SK-N-SH (cell line): ENCODE results near the gene RFTN1. TPM values are rescaled to one million over a fixed set of nuclear protein-coding genes. Genes with fewer than 3 reads are reported as not detected.

Experiments used
- CTCF ChIA-PET: fragments of 300-600, 350-600 bp; formaldehyde crosslinking; extraction: SDS; loops from one replicate; lab custom pipeline; 2021; lab: Yijun Ruan, JAX
- POLR2A ChIA-PET: fragments of 350-600 bp; sonication (Branson Sonifier 250); formaldehyde crosslinking; extraction: SDS; loops from one replicate; lab custom pipeline; 2020; ENCODE audit warnings: antibody characterized with exemption, inconsistent platforms; lab: Yijun Ruan, JAX
- DNase-seq: peaks from one replicate; pipeline ENCODE4 v3.0.0; 2012
- H2AFZ ChIP-seq: fragments of 200-600 bp; sonication (generic); 2 replicates; pipeline ENCODE4 v1.8.1; 2016; ENCODE audit warnings: antibody characterized with exemption, mild to moderate bottlenecking, low read depth
- H3F3A ChIP-seq: fragments of 200-600 bp; sonication (generic); replicated peaks from 2 replicates; pipeline ENCODE3; 2016; ENCODE audit warnings: antibody characterized with exemption, mild to moderate bottlenecking; ENCODE audit not compliant: insufficient read depth
- H3K27ac ChIP-seq, 2 experiments: fragments of 200-500 bp in 1 of 2; fragments of 200-600 bp in 1 of 2; sonication (Bioruptor generic) in 1 of 2; sonication (generic), shearing (Covaris generic) in 1 of 2; 2 replicates each; pipeline versions ENCODE4 v1.5.1 to v1.6.1; 2014 to 2016; ENCODE audit warnings: low read depth in 2 of 2, inconsistent platforms in 1 of 2, low read length in 1 of 2, mild to moderate bottlenecking in 1 of 2, mixed read lengths in 1 of 2
- H3K27me3 ChIP-seq: fragments of 200-600 bp; sonication (generic), shearing (Covaris generic); 2 replicates; pipeline ENCODE4 v1.6.1; 2016; ENCODE audit warnings: mixed run types; ENCODE audit not compliant: insufficient read depth
- H3K36me3 ChIP-seq, 2 experiments: fragments of 200-500 bp in 1 of 2; fragments of 200-600 bp in 1 of 2; sonication (Bioruptor generic) in 1 of 2; sonication (generic) in 1 of 2; replicated peaks in 1 of 2; 2 replicates each; pipeline versions ENCODE3 to v1.5.1; 2014 to 2016; ENCODE audit warnings: low read length in 1 of 2, mild to moderate bottlenecking in 1 of 2; ENCODE audit not compliant: insufficient read depth in 2 of 2, control insufficient read depth in 1 of 2
- H3K4me1 ChIP-seq, 2 experiments: fragments of 200-500 bp in 1 of 2; fragments of 200-600 bp in 1 of 2; sonication (Bioruptor generic) in 1 of 2; sonication (generic), shearing (Covaris generic) in 1 of 2; 2 replicates each; pipeline versions ENCODE4 v1.5.1 to v1.6.1; 2014 to 2016; ENCODE audit warnings: low read depth in 1 of 2, low read length in 1 of 2, mixed run types in 1 of 2; ENCODE audit not compliant: insufficient read depth in 2 of 2, control insufficient read depth in 1 of 2
- H3K4me2 ChIP-seq: fragments of 200-600 bp; sonication (generic), shearing (Covaris generic); 2 replicates; pipeline ENCODE4 v1.6.1; 2017; ENCODE audit warnings: mixed run types
- H3K4me3 ChIP-seq, 2 experiments: fragments of 200-500 bp in 1 of 2; fragments of 200-600 bp in 1 of 2; sonication (Bioruptor generic) in 1 of 2; sonication (generic), shearing (Covaris generic) in 1 of 2; 2 replicates each; pipeline versions ENCODE4 v1.5.1 to v1.8.1; 2014 to 2016; ENCODE audit warnings: low read depth in 2 of 2, inconsistent platforms in 1 of 2, low read length in 1 of 2, mild to moderate bottlenecking in 1 of 2, mixed read lengths in 1 of 2, moderate library complexity in 1 of 2
- H3K79me2 ChIP-seq: fragments of 200-600 bp; sonication (generic); 2 replicates; pipeline ENCODE4 v1.8.1; 2017; ENCODE audit warnings: mild to moderate bottlenecking; ENCODE audit not compliant: insufficient read depth
- H3K9ac ChIP-seq: fragments of 200-600 bp; sonication (generic); 2 replicates; pipeline ENCODE4 v1.6.1; 2017; ENCODE audit warnings: mixed run types
- H3K9me2 ChIP-seq: fragments of 200-600 bp; sonication (generic); 2 replicates; pipeline ENCODE4 v1.6.1; 2017; ENCODE audit warnings: mixed run types
- H3K9me3 ChIP-seq: fragments of 200-600 bp; sonication (generic); 2 replicates; pipeline ENCODE4 v1.6.1; 2017; ENCODE audit warnings: mixed run types, mild to moderate bottlenecking, moderate library complexity
- H4K20me1 ChIP-seq: fragments of 200-600 bp; sonication (generic); 2 replicates; pipeline ENCODE4 v1.6.1; 2017; ENCODE audit warnings: mild to moderate bottlenecking, mixed run types; ENCODE audit not compliant: insufficient read depth
- CHD2 ChIP-seq: fragments of 150-350 bp; IDR thresholded peaks from 2 replicates; pipeline ENCODE4 v1.6.1; 2018; ENCODE audit warnings: low read length; ENCODE audit not compliant: partially characterized antibody
- ELF1 ChIP-seq: IDR thresholded peaks from 2 replicates; pipeline ENCODE4 v1.4.0; 2012
- EZH2phosphoT487 ChIP-seq: fragments of 200-600 bp; sonication (generic); IDR thresholded peaks from 2 replicates; pipeline ENCODE4 v1.6.1; 2017; ENCODE audit warnings: low read depth, mixed run types, mild to moderate bottlenecking, antibody characterized with exemption, moderate library complexity, borderline replicate concordance
- FOXJ3 ChIP-seq: sonication (generic); formaldehyde crosslinking; IDR thresholded peaks from 2 replicates; pipeline ENCODE4 v1.5.1; 2020; ENCODE audit warnings: mild to moderate bottlenecking, missing genetic modification reagents
- MAX ChIP-seq: IDR thresholded peaks from 2 replicates; pipeline ENCODE4 v1.4.0; 2012; ENCODE audit warnings: low read depth
- MXI1 ChIP-seq: IDR thresholded peaks from 2 replicates; pipeline ENCODE4 v1.6.1; 2012; ENCODE audit warnings: mild to moderate bottlenecking, low read depth, low read length, improper control_type of control experiment
- NFIC ChIP-seq: IDR thresholded peaks from 2 replicates; pipeline ENCODE4 v1.4.0; 2012; ENCODE audit warnings: borderline replicate concordance
- NRF1 ChIP-seq: IDR thresholded peaks from 2 replicates; pipeline ENCODE4 v1.6.1; 2012; ENCODE audit warnings: low read depth, mild to moderate bottlenecking, low read length
- RAD21 ChIP-seq: IDR thresholded peaks from 2 replicates; pipeline ENCODE4 v1.6.1; 2012; ENCODE audit warnings: mild to moderate bottlenecking, low read length
- RCOR1 ChIP-seq: fragments of 150-350 bp; IDR thresholded peaks from 2 replicates; pipeline ENCODE4 v1.6.1; 2017; ENCODE audit warnings: antibody characterized with exemption, low read length
- REST ChIP-seq: IDR thresholded peaks from 2 replicates; pipeline ENCODE4 v1.6.1; 2012; ENCODE audit warnings: mild to moderate bottlenecking, low read depth, low read length, moderate library complexity
- RFX5 ChIP-seq: IDR thresholded peaks from 2 replicates; pipeline ENCODE4 v1.6.1; 2012; ENCODE audit warnings: mild to moderate bottlenecking, improper control_type of control experiment, low read length
- TAF1 ChIP-seq: IDR thresholded peaks from 2 replicates; pipeline ENCODE4 v1.6.1; 2012; ENCODE audit warnings: low read depth, mild to moderate bottlenecking, low read length, moderate library complexity, borderline replicate concordance
- ZBTB33 ChIP-seq: IDR thresholded peaks from 2 replicates; pipeline ENCODE4 v1.4.0; 2012; ENCODE audit warnings: low read depth, borderline replicate concordance
- WGBS: methylation state at CpG from one replicate; pipeline ENCODE4 v1.1.6; 2017; ENCODE audit warnings: low lambda C conversion rate; 5-methylcytosine and 5-hydroxymethylcytosine counted together
- polyA plus RNA-seq, 3 experiments: library from polyadenylated mRNA; depleted of rRNA; stranded (reverse); fragments of >200 nt; gene quantifications; 2 replicates each; pipeline ENCODE4 v1.2.3, GENCODE V29; 2012

RFTN1 gene
- polyA plus RNA-seq, 1 of the 3 experiments (the other 2 are of a cell fraction), result 21.2 TPM

DNA sequence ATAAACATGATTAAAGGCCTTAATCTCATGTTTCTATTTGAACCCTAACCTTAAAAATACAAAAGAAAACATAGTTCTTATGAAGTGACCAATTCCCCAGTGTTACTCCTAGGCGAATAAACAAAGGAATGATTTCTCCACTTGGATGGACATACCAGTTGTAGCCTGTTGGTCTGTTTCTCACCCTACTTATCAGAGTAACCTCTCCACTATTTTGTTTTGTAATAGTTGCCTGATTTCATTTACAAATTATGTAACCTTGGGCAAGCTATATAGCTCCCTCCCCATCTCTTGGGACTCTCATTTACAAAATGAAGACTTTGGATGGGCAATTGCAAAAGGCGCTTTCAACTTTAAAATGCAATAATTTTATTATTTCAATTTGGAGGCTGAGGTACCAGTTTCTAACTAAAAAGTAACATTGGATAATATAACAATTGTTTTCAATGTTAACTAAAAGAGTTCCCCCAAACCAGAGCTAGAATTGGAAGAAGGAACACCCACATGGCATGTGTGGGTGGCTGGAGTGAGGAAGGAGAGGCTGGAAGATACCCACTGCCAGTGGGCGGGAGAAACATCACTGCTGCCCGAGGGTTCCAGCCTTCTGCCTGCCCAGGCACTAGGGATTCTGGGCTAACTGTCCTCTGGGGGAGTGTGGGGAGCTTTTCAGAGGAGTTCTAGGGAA lies 74.2 kb downstream of the RFTN1 start:
- peaks cover 0 to 4% of the 10 kb centered on the region in 2 experiments for H3K36me3 ChIP-seq
- POLR2A ChIA-PET, result no interaction called here
- no peak for DNase-seq
- no peak overlapping the region for H3K9ac ChIP-seq
- H3F3A ChIP-seq, result no peaks in the 10 kb centered on the region
- H3K4me2 ChIP-seq, result no peak overlapping the region
- H3K27me3 ChIP-seq, result no peaks in the 10 kb centered on the region
- peaks cover 6 to 34% of the 10 kb centered on the region in 2 experiments; a peak in 3 of 4 replicates for H3K4me1 ChIP-seq
- H3K9me2 ChIP-seq, result no peaks in the 10 kb centered on the region
- no peak overlapping the region for H2AFZ ChIP-seq
- H4K20me1 ChIP-seq, result no peaks in the 10 kb centered on the region
- no peak overlapping the region for H3K4me3 ChIP-seq
- TF ChIP-seq CHD2, result no peak
- no peak for TF ChIP-seq NRF1
- TF ChIP-seq RFX5, result no peak
- no peak for TF ChIP-seq REST
- TF ChIP-seq EZH2phosphoT487, result no peak
- no peak for TF ChIP-seq FOXJ3 (CRISPR knock-in tag)
- TF ChIP-seq RAD21, result no peak
- TF ChIP-seq RCOR1, result no peak
- TF ChIP-seq MAX, result no peak
- no peak for TF ChIP-seq ELF1
- no peak for TF ChIP-seq MXI1
- no peak for TF ChIP-seq TAF1
- TF ChIP-seq NFIC, result no peak
- TF ChIP-seq ZBTB33, result no peak
- peaks cover 15% of the 10 kb centered on the region; the same call in 1 of the 2 replicates for H3K79me2 ChIP-seq
- CTCF ChIA-PET, result interaction anchor here (0.8 to 2.1 kb wide), 3 partner anchors 77 to 229 kb away, joined by 3 to 5 read pairs (median 5); no protein-coding TSS in a partner anchor
- no peaks in the 10 kb centered on the region; the same call in 1 of the 2 replicates for H3K9me3 ChIP-seq
- peak overlapping the region in 1 of 2 experiments; percentile 96; a peak in 2 of 4 replicates for H3K27ac ChIP-seq
- 95% methylated on average over 4 of the region's 4 CpGs for WGBS
